H1 (cell line): ENCODE measurements around the gene COASY. TPM values are rescaled to one million over a fixed set of nuclear protein-coding genes. Genes with fewer than 3 reads are reported as not detected.

Experiments
- CTCF ChIA-PET: fragments of 300-600 bp; sonication (Branson Sonifier 250); formaldehyde crosslinking; loops from one replicate; lab custom pipeline; 2021; ENCODE audit not compliant: partially characterized antibody; lab: Charles Lee
- POLR2A ChIA-PET: fragments of 300-600 bp; sonication (Branson Sonifier 250); formaldehyde crosslinking; loops from one replicate; lab custom pipeline; 2021; ENCODE audit warnings: inconsistent platforms; ENCODE audit not compliant: partially characterized antibody; lab: Charles Lee
- DNase-seq, 2 experiments: peaks; one replicate each; pipeline versions ENCODE4 v3.0.0 to v3.0.0-alpha.2; 2010 to 2022; ENCODE audit warnings: low spot score in 2 of 2, low read depth in 1 of 2, mixed read lengths in 1 of 2
- FAIRE-seq: peaks from 2 replicates; lab custom pipeline; 2011; peaks lifted over from hg19 to GRCh38; lab: Jason Lieb, UNC
- H2AFZ ChIP-seq: 2 replicates; pipeline ENCODE4 v1.8.1; 2012; ENCODE audit warnings: low read length, inconsistent platforms
- H2AK5ac ChIP-seq: 2 replicates; pipeline ENCODE4 v1.6.1; 2013; ENCODE audit warnings: low read depth, low read length
- H2BK120ac ChIP-seq: replicated peaks from 2 replicates; pipeline ENCODE3; 2013; ENCODE audit warnings: low read depth, low read length, inconsistent platforms
- H2BK12ac ChIP-seq: 2 replicates; pipeline ENCODE4 v1.6.1; 2013; ENCODE audit warnings: low read depth, low read length
- H2BK15ac ChIP-seq: 2 replicates; pipeline ENCODE4 v1.6.1; 2013; ENCODE audit warnings: low read length
- H2BK20ac ChIP-seq: 2 replicates; pipeline ENCODE4 v1.6.1; 2013; ENCODE audit warnings: low read length
- H2BK5ac ChIP-seq: 2 replicates; pipeline ENCODE4 v1.6.1; 2013; ENCODE audit warnings: low read depth, low read length
- H3K14ac ChIP-seq: 2 replicates; pipeline ENCODE4 v1.6.1; 2013; ENCODE audit warnings: inconsistent platforms; ENCODE audit not compliant: insufficient read length
- H3K18ac ChIP-seq: 2 replicates; pipeline ENCODE4 v1.6.1; 2013; ENCODE audit warnings: low read length; ENCODE audit errors: extremely low read depth
- H3K23ac ChIP-seq: 2 replicates; pipeline ENCODE4 v1.6.1; 2013; ENCODE audit warnings: inconsistent platforms; ENCODE audit not compliant: insufficient read length
- H3K23me2 ChIP-seq: 2 replicates; pipeline ENCODE4 v1.6.1; 2013; ENCODE audit warnings: low read depth, low read length
- H3K27ac ChIP-seq: 2 replicates; pipeline ENCODE4 v1.6.1; 2011; ENCODE audit warnings: low read depth, low read length, inconsistent platforms
- H3K27me3 ChIP-seq, 4 experiments: replicated peaks in 1 of 4; 1 replicate in 1 of 4; 2 replicates in 3 of 4; pipeline versions ENCODE4 v1.6.1 to v1.8.1; 2011 to 2013; ENCODE audit warnings: low read length in 3 of 4, mild to moderate bottlenecking in 3 of 4, inconsistent platforms in 2 of 4, mixed read lengths in 2 of 4, moderate library complexity in 1 of 4; ENCODE audit not compliant: control insufficient read depth in 3 of 4, insufficient read depth in 3 of 4; ENCODE audit errors: extremely low read depth in 1 of 4
- H3K36me3 ChIP-seq, 4 experiments: 2 replicates each; pipeline versions ENCODE4 v1.6.1 to v1.8.1; 2011 to 2013; ENCODE audit warnings: mild to moderate bottlenecking in 4 of 4, low read length in 3 of 4, moderate library complexity in 2 of 4, control low read depth in 1 of 4, inconsistent platforms in 1 of 4; ENCODE audit not compliant: insufficient read depth in 4 of 4, control insufficient read depth in 2 of 4
- H3K4ac ChIP-seq: replicated peaks from 2 replicates; pipeline ENCODE3; 2013; ENCODE audit warnings: low read length, low read depth, mixed read lengths, inconsistent platforms; ENCODE audit not compliant: insufficient read length
- H3K4me1 ChIP-seq, 4 experiments: replicated peaks in 1 of 4; 1 replicate in 1 of 4; 2 replicates in 3 of 4; pipeline versions ENCODE4 v1.6.1 to v1.8.1; 2011 to 2013; ENCODE audit warnings: low read length in 3 of 4, inconsistent platforms in 2 of 4, mixed read lengths in 1 of 4; ENCODE audit not compliant: insufficient read depth in 4 of 4, control insufficient read depth in 3 of 4
- H3K4me2 ChIP-seq, 2 experiments: 2 replicates each; pipeline versions ENCODE4 v1.6.1 to v1.8.1; 2011 to 2013; ENCODE audit warnings: low read depth in 2 of 2, low read length in 2 of 2, control low read depth in 1 of 2, inconsistent platforms in 1 of 2, mild to moderate bottlenecking in 1 of 2; ENCODE audit not compliant: insufficient read depth in 1 of 2
- H3K4me3 ChIP-seq, 4 experiments: fragments of 200-600, 300-600 bp in 1 of 4; sonication (generic), shearing (Covaris generic), sonication (Bioruptor Twin) in 1 of 4; 2 replicates each; pipeline versions ENCODE4 v1.5.1 to v1.8.1; 2011 to 2016; ENCODE audit warnings: low read length in 4 of 4, low read depth in 3 of 4, control low read depth in 2 of 4, inconsistent platforms in 2 of 4, mild to moderate bottlenecking in 2 of 4, mixed read lengths in 1 of 4, moderate library complexity in 1 of 4; ENCODE audit not compliant: insufficient read depth in 2 of 4; ENCODE audit errors: extremely low read depth in 1 of 4
- H3K56ac ChIP-seq: replicated peaks from 2 replicates; pipeline ENCODE3; 2013; ENCODE audit warnings: low read depth, mild to moderate bottlenecking, mixed read lengths, low read length, inconsistent platforms; ENCODE audit not compliant: insufficient read length
- H3K79me1 ChIP-seq: 2 replicates; pipeline ENCODE4 v1.6.1; 2013; ENCODE audit warnings: low read depth, low read length, control low read depth
- H3K79me2 ChIP-seq, 2 experiments: 2 replicates each; pipeline versions ENCODE4 v1.6.1 to v1.8.1; 2012 to 2013; ENCODE audit warnings: low read length in 2 of 2, mild to moderate bottlenecking in 2 of 2, inconsistent platforms in 1 of 2; ENCODE audit not compliant: insufficient read depth in 2 of 2, control insufficient read depth in 1 of 2
- H3K9ac ChIP-seq, 4 experiments: replicated peaks in 1 of 4; 1 replicate in 1 of 4; 2 replicates in 3 of 4; pipeline versions ENCODE4 v1.6.1 to v1.8.1; 2011 to 2013; ENCODE audit warnings: low read depth in 3 of 4, low read length in 3 of 4, control low read depth in 2 of 4, mild to moderate bottlenecking in 2 of 4, moderate library complexity in 2 of 4, inconsistent platforms in 1 of 4; ENCODE audit errors: extremely low read depth in 1 of 4
- H3K9me3 ChIP-seq, 2 experiments: 2 replicates each; pipeline versions ENCODE4 v1.6.1 to v1.8.1; 2012 to 2013; ENCODE audit warnings: mild to moderate bottlenecking in 2 of 2, moderate library complexity in 2 of 2, control low read depth in 1 of 2, inconsistent platforms in 1 of 2, low read depth in 1 of 2, low read length in 1 of 2, mixed read lengths in 1 of 2; ENCODE audit not compliant: insufficient read depth in 2 of 2
- H4K20me1 ChIP-seq, 2 experiments: replicated peaks in 1 of 2; 2 replicates each; pipeline versions ENCODE3 to v1.8.1; 2011 to 2013; ENCODE audit warnings: inconsistent platforms in 2 of 2, low read length in 2 of 2, mild to moderate bottlenecking in 1 of 2; ENCODE audit not compliant: insufficient read depth in 2 of 2, control insufficient read depth in 1 of 2
- H4K5ac ChIP-seq: 2 replicates; pipeline ENCODE4 v1.6.1; 2013; ENCODE audit warnings: low read length, low read depth, mixed read lengths, inconsistent platforms; ENCODE audit not compliant: insufficient read length
- H4K8ac ChIP-seq: 2 replicates; pipeline ENCODE4 v1.8.0; 2013; ENCODE audit warnings: mild to moderate bottlenecking, moderate library complexity, low read length, inconsistent platforms; ENCODE audit not compliant: insufficient read depth; ENCODE audit errors: extremely low read depth
- H4K91ac ChIP-seq: replicated peaks from 2 replicates; pipeline ENCODE3; 2013; ENCODE audit warnings: low read length, mixed read lengths, inconsistent platforms; ENCODE audit not compliant: insufficient read length
- CBX5 ChIP-seq: fragments of 300-800, 300-1000 bp; sonication (generic); IDR thresholded peaks from 2 replicates; pipeline ENCODE4 v1.7.1; 2016; ENCODE audit warnings: antibody characterized with exemption, low read length, low read depth
- CBX8 ChIP-seq: fragments of 300-800, 300-1000 bp; sonication (generic); IDR thresholded peaks from 2 replicates; pipeline ENCODE4 v1.7.1; 2016; ENCODE audit warnings: low read depth, low read length, borderline replicate concordance
- CEBPB ChIP-seq: IDR thresholded peaks from 2 replicates; pipeline ENCODE4 v1.6.1; 2012; ENCODE audit warnings: low read depth, low read length
- CHD2 ChIP-seq: IDR thresholded peaks from 2 replicates; pipeline ENCODE4 v1.6.1; 2012; ENCODE audit warnings: low read length, improper control_type of control experiment
- CREB1 ChIP-seq: IDR thresholded peaks from 2 replicates; pipeline ENCODE4 v1.6.1; 2012; ENCODE audit warnings: inconsistent platforms
- GABPA ChIP-seq: IDR thresholded peaks from 2 replicates; pipeline ENCODE4 v1.6.1; 2011; ENCODE audit warnings: mild to moderate bottlenecking, low read length, moderate library complexity, borderline replicate concordance; ENCODE audit not compliant: insufficient read depth
- HDAC6 ChIP-seq: IDR thresholded peaks from one replicate; pipeline ENCODE4 v1.7.1; 2012; ENCODE audit warnings: low read depth, mild to moderate bottlenecking, inconsistent platforms, low read length, moderate library complexity
- KDM1A ChIP-seq: fragments of 200-600, 300-600 bp; sonication (generic); IDR thresholded peaks from 2 replicates; pipeline ENCODE4 v1.7.1; 2016; ENCODE audit warnings: mild to moderate bottlenecking, low read length, borderline replicate concordance
- POLR2AphosphoS5 ChIP-seq: IDR thresholded peaks from 2 replicates; pipeline ENCODE4 v1.6.1; 2011; ENCODE audit warnings: low read depth, low read length
- RFX5 ChIP-seq: IDR thresholded peaks from 2 replicates; pipeline ENCODE4 v1.6.1; 2011; ENCODE audit warnings: low read depth, low read length, improper control_type of control experiment, borderline replicate concordance
- SP2 ChIP-seq: IDR thresholded peaks from 2 replicates; pipeline ENCODE4 v1.6.1; 2012; ENCODE audit warnings: mild to moderate bottlenecking, low read length, inconsistent platforms
- TAF1 ChIP-seq: IDR thresholded peaks from 2 replicates; pipeline ENCODE4 v1.6.1; 2011; ENCODE audit warnings: mild to moderate bottlenecking, low read depth, low read length
- TEAD4 ChIP-seq: IDR thresholded peaks from 2 replicates; pipeline ENCODE4 v1.6.1; 2012; ENCODE audit warnings: low read depth, low read length, inconsistent platforms, mixed read lengths
- WGBS, 2 experiments: shearing (Covaris generic) in 1 of 2; methylation state at CpG; one replicate each; pipeline versions ENCODE4 v1.1.6 to v1.1.7; 2013 to 2015; ENCODE audit warnings: low lambda C conversion rate in 2 of 2, mixed read lengths in 2 of 2, inconsistent platforms in 1 of 2, low coverage in 1 of 2, missing lambda C conversion rate in 1 of 2; ENCODE audit not compliant: insufficient replicate concordance in 2 of 2, insufficient coverage in 1 of 2, insufficient read length in 1 of 2; ENCODE audit errors: extremely low coverage in 1 of 2, missing lambda C conversion rate in 1 of 2; 5-methylcytosine and 5-hydroxymethylcytosine counted together
- polyA plus RNA-seq, 7 experiments: library from polyadenylated mRNA; depleted of rRNA in 3 of 7; stranded (reverse) in 5 of 7; unstranded in 2 of 7; fragments of >200 nt in 5 of 7; fragments of 200-250 nt in 2 of 7; gene quantifications; 1 replicate in 5 of 7; 2 replicates in 1 of 7; 4 replicates in 1 of 7; pipeline versions ENCODE4 v1.2.1 to v1.2.3, GENCODE V29; 2011 to 2013; ENCODE audit warnings: missing spikeins in 2 of 7, mixed read lengths in 2 of 7
- total RNA-seq: library from RNA; stranded (reverse); fragmentation: NEBNext Ultra II Directional; extraction: Animal tissue kit (Norgen Biotek cat#: 25700); gene quantifications from 2 replicates; pipeline ENCODE4 v1.2.1, GENCODE V29; 2021

Gene COASY
- total and polyA plus RNA-seq, 2 of the 8 experiments (the other 6 are each of a cell fraction or from before 2014, with no cell fraction given) = 64.5 to 100 TPM

DNA sequence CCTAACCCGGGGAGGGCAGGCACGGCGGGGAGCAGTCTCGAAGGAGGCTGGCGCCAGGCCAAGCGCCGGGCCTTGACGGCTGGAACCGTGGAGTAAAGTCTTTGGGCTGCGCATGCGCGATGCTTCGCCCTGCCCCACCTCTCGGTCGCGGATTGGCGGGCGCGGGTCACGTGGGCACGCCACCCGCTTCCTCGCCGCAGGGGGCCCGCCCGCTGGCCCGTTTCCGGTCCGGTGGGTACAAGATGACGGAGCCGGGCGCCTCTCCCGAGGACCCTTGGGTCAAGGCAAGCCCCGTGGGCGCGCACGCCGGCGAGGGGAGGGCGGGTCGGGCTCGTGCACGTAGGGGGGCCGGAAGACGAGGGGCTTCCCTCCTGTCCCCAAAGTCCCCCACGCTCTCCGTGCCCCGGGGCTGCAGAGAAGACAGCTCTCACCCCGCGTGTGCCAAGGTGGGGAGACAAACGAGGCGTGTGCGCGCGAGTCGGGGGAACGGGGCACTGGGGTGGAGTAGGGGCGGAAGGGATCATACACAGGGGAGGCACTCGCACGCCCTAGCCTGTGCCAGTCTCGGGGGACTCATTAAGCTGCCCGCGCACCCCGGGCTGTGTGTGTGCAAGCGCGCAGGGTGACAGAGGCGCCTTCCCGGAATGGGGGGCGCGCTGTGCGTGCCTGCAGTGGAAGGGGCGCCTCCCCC, 5.1 kb downstream of the COASY start, which contains the start of gene MLX:
Gene MLX (plus strand): TSS at position 218 of the 691 bp plus-strand sequence. CDS start 25 bp downstream, at position 243.
- Histone ChIP-seq H3K27me3 (no peaks in the 10 kb centered on the region), H2AFZ (no peak within 1 kb of the TSS), H3K9me3 (no peaks in the 10 kb centered on the region), H4K8ac (peak within 1 kb of the TSS; percentile 88), H4K91ac (peak within 1 kb of the TSS; percentile 81), H2BK5ac (peak within 1 kb of the TSS; percentile 92), H3K18ac (peak within 1 kb of the TSS; percentile 87), H3K9ac (peak within 1 kb of the TSS in 3 of 4 experiments; percentile 56 to 76 (median 68); a peak in 6 of 7 replicates), H3K56ac (peak within 1 kb of the TSS; percentile 56), H3K4me2 (peak within 1 kb of the TSS; percentile 71 to 74), H2AK5ac (0 out of 2 replicates have a peak within 1 kb of the TSS, but pooled peaks have one; percentile 45), H2BK20ac (no peak within 1 kb of the TSS), H3K79me1 (peaks cover 17% of the 10 kb centered on the region), H4K5ac (peak within 1 kb of the TSS; percentile 67), H2BK120ac (no peak within 1 kb of the TSS), H3K23ac (no peak within 1 kb of the TSS), H2BK15ac (peak within 1 kb of the TSS; percentile 29; the same call in 1 of the 2 replicates), H3K27ac (peak within 1 kb of the TSS; percentile 63), H3K23me2 (peaks cover 18% of the 10 kb centered on the region), H3K4me3 (peak within 1 kb of the TSS; percentile 44 to 81 (median 74)), H3K4me1 (peaks cover 0 to 21% (median 9%) of the 10 kb centered on the region in 4 experiments; a peak in 5 of 7 replicates), H3K4ac (peak within 1 kb of the TSS; percentile 71), H3K79me2 (peaks cover 9 to 22% of the 10 kb centered on the region in 2 experiments; a peak in 3 of 4 replicates), H3K14ac (no peak within 1 kb of the TSS), H3K36me3 (peaks cover 22 to 42% (median 39%) of the 10 kb centered on the region in 4 experiments), H2BK12ac (peak within 1 kb of the TSS; percentile 29), H4K20me1 (peaks cover 0 to 1% of the 10 kb centered on the region in 2 experiments)
- 2% methylated on average over 58 of the region's 72 CpGs; no CpG with 5 or more reads in 1 of the 2 experiments for WGBS, 2 experiments
- peak; percentile 79 to 99 for DNase-seq
- FAIRE-seq = no peak
- ChIA-PET POLR2A (interaction anchor here (1.0 to 8.1 kb wide), 8 partner anchors 9 to 411 kb away, joined by 3 to 74 read pairs (median 4); partner anchors contain the start of genes HSD17B1, PLEKHH3, PSMC3IP and RETREG3), CTCF (interaction anchor here (0.6 to 3.9 kb wide), 9 partner anchors 8 to 117 kb away, joined by 3 to 22 read pairs (median 4); partner anchors contain the start of genes HSD17B1 and PSMC3IP)
- TF ChIP-seq CEBPB (no peak), CREB1 (peak; percentile 30; the same call in 1 of the 2 replicates), CBX8 (no peak), GABPA (no peak), CBX5 (no peak), TEAD4 (peak; percentile 34; the same call in 1 of the 2 replicates), RFX5 (no peak), TAF1 (peak; percentile 23; the same call in 1 of the 2 replicates), SP2 (no peak), POLR2AphosphoS5 (peak; percentile 39; the same call in 1 of the 2 replicates), CHD2 (no peak), KDM1A (no peak), HDAC6 (no peak)
